Loucy (cell line): Measurements from ENCODE around the gene PCBD2.

Experiments used
- EZH2phosphoT487 ChIP-seq: fragments of 200-600 bp; IDR thresholded peaks from 2 replicates; pipeline ENCODE4 v1.6.1; 2018; ENCODE audit warnings: antibody characterized with exemption, mild to moderate bottlenecking, moderate library complexity, borderline replicate concordance
- TF ChIP-seq, protein P1 (sequence below): fragments of 200-600 bp; sonication (generic); conservative IDR thresholded peaks from 2 replicates; pipeline ENCODE4 v1.5.1; 2014; ENCODE audit warnings: mild to moderate bottlenecking, antibody characterized with exemption, low read length

DNA sequence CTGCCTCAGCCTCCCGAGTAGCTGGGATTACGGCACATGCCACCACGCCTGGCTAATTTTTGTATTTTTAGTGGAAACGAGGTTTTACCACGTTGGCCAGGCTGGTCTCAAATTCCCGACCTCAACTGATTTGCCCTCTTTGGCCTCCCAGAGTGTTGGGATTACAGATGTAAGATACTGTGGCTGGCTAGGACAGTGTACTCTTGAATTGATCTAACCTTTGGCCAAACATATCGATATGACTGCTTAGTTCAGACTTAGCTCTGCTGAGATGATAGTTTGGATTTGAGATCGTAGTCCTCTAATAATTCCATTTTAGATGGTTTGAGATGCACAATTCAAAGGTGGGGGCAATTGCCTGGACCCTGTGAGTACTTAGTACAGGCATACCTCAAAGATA, 15.6 kb upstream of the PCBD2 start:
- TF ChIP-seq, protein P1, sequence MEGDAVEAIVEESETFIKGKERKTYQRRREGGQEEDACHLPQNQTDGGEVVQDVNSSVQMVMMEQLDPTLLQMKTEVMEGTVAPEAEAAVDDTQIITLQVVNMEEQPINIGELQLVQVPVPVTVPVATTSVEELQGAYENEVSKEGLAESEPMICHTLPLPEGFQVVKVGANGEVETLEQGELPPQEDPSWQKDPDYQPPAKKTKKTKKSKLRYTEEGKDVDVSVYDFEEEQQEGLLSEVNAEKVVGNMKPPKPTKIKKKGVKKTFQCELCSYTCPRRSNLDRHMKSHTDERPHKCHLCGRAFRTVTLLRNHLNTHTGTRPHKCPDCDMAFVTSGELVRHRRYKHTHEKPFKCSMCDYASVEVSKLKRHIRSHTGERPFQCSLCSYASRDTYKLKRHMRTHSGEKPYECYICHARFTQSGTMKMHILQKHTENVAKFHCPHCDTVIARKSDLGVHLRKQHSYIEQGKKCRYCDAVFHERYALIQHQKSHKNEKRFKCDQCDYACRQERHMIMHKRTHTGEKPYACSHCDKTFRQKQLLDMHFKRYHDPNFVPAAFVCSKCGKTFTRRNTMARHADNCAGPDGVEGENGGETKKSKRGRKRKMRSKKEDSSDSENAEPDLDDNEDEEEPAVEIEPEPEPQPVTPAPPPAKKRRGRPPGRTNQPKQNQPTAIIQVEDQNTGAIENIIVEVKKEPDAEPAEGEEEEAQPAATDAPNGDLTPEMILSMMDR, result no peak
- no peak for TF ChIP-seq EZH2phosphoT487
